ENCODE results near the gene TUBA4B.

DNA sequence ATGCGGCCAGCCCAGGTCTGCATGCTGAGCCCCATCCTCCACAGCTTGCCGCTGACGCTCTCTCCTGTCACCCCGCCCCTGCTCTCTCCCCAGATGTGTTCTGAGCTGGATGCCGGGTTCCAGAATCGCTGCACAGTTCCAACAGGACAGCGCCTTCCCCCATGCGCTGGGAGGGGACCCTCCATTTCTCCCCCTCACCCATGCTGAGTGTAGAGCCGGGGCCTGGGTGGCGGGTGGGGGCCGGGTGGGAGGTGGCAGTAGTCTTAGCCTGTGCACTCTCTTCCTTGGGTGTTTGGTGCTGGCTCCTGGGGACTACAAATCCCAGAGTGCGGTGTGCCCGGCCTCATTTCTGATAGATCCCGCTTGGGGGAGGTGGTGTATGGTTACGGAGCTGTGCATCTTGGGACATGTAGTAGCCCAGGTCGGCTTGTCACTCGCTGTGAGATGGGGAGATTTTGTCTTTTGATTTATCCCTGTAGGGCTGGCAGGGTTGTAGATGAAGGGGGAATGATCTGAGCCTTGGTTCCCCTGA is 32.9 kb downstream of the TUBA4B start:
- TF ChIP-seq, protein P1, sequence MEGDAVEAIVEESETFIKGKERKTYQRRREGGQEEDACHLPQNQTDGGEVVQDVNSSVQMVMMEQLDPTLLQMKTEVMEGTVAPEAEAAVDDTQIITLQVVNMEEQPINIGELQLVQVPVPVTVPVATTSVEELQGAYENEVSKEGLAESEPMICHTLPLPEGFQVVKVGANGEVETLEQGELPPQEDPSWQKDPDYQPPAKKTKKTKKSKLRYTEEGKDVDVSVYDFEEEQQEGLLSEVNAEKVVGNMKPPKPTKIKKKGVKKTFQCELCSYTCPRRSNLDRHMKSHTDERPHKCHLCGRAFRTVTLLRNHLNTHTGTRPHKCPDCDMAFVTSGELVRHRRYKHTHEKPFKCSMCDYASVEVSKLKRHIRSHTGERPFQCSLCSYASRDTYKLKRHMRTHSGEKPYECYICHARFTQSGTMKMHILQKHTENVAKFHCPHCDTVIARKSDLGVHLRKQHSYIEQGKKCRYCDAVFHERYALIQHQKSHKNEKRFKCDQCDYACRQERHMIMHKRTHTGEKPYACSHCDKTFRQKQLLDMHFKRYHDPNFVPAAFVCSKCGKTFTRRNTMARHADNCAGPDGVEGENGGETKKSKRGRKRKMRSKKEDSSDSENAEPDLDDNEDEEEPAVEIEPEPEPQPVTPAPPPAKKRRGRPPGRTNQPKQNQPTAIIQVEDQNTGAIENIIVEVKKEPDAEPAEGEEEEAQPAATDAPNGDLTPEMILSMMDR (IDR thresholded peaks at IDR 0.05): no peak
- TF ChIP-seq ZFX (IDR thresholded peaks at IDR 0.05; ENCODE audit: borderline replicate concordance): no peak

All from 22Rv1 (cell line).